GF-D8 (cell line): Measurements from ENCODE around the gene LEF1.

Source experiments
- DNase-seq: peaks from one replicate; lab custom pipeline; 2025; lab: John Stamatoyannopoulos, UW

LEF1 gene

GRCh38 chr4:108146819-108147218 is 21.9 kb downstream of the LEF1 start:
- no peak for DNase-seq

GRCh38 chr4:108146336-108146735 is 22.4 kb downstream of the LEF1 start:
- no peak for DNase-seq

- no peak for DNase-seq
Measured at GRCh38 chr4:108144451-108144850, 24.3 kb downstream of the LEF1 start.

GRCh38 chr4:108143515-108143914 is 25.2 kb downstream of the LEF1 start:
- no peak for DNase-seq

GRCh38 chr4:108142870-108143269 is 25.9 kb downstream of the LEF1 start:
- no peak for DNase-seq

- no peak for DNase-seq
Measured at GRCh38 chr4:108141213-108141950, 27.4 kb downstream of the LEF1 start.

- DNase-seq, result no peak
Measured at GRCh38 chr4:108140328-108140727, 28.4 kb downstream of the LEF1 start.

GRCh38 chr4:108139089-108139488 is 29.6 kb downstream of the LEF1 start:
- DNase-seq, result no peak

- DNase-seq, result no peak
Measured at GRCh38 chr4:108135549-108136209, 33.1 kb downstream of the LEF1 start.

- no peak for DNase-seq
Measured at GRCh38 chr4:108130955-108131354, 37.8 kb downstream of the LEF1 start.

- no peak for DNase-seq
Measured at GRCh38 chr4:108129196-108129595, 39.5 kb downstream of the LEF1 start.

GRCh38 chr4:108126806-108127205 is 41.9 kb downstream of the LEF1 start:
- DNase-seq, result no peak

- no peak for DNase-seq
Measured at GRCh38 chr4:108120789-108121188, 47.9 kb downstream of the LEF1 start.

GRCh38 chr4:108119199-108119800 is 49.4 kb downstream of the LEF1 start:
- no peak for DNase-seq

GRCh38 chr4:108118505-108118904 is 50.2 kb downstream of the LEF1 start:
- no peak for DNase-seq

GRCh38 chr4:108117418-108118182 is 51.1 kb downstream of the LEF1 start:
- DNase-seq, result no peak

GRCh38 chr4:108116423-108117168 is 52.1 kb downstream of the LEF1 start:
- no peak for DNase-seq

- DNase-seq, result no peak
Measured at GRCh38 chr4:108115168-108115526, 53.6 kb downstream of the LEF1 start.

GRCh38 chr4:108114503-108114902 is 54.2 kb downstream of the LEF1 start:
- no peak for DNase-seq

- DNase-seq, result no peak
Measured at GRCh38 chr4:108113229-108113628, 55.5 kb downstream of the LEF1 start.

GRCh38 chr4:108111781-108112180 is 57.0 kb downstream of the LEF1 start:
- no peak for DNase-seq

GRCh38 chr4:108110450-108110849 is 58.3 kb downstream of the LEF1 start:
- DNase-seq, result no peak
